ENCODE data around the gene PCK1.
"Not testable (repeated sequence)": the region's sequence is repeated elsewhere in the genome, so short reads cannot be mapped to it uniquely, and the experiment has no call there.

PCK1 gene

GRCh38 chr20:57560554-57561355, at the start of gene PCK1:
TSS of gene PCK1 (plus strand) at chr20:57561110. CDS start at chr20:57561412, 302 bp downstream.
- DNase-seq = no peak
- in situ Hi-C loops (cut with MboI; ENCODE audit: low pct_unique_long_range_greater_than_20kb, low sequenced_read_pairs) = no loop called here

GRCh38 chr20:57511709-57512108, 49.2 kb upstream of the PCK1 start:
- not testable (repeated sequence) for DNase-seq
- in situ Hi-C loops (cut with MboI; ENCODE audit: low pct_unique_long_range_greater_than_20kb, low sequenced_read_pairs) = loop anchor here (25.0 kb wide), 1 partner anchor 424 kb away; no protein-coding TSS in a partner anchor

- DNase-seq = no peak
- in situ Hi-C loops (cut with MboI; ENCODE audit: low pct_unique_long_range_greater_than_20kb, low sequenced_read_pairs) = loop anchor here (25.0 kb wide), 1 partner anchor 425 kb away; no protein-coding TSS in a partner anchor
Observed at GRCh38 chr20:57512432-57512831, 48.5 kb upstream of the PCK1 start.

GRCh38 chr20:57513199-57513598, 47.7 kb upstream of the PCK1 start:
- no peak for DNase-seq
- in situ Hi-C loops (cut with MboI; ENCODE audit: low pct_unique_long_range_greater_than_20kb, low sequenced_read_pairs) = loop anchor here (25.0 kb wide), 1 partner anchor 426 kb away; no protein-coding TSS in a partner anchor

GRCh38 chr20:57514273-57514751, 46.6 kb upstream of the PCK1 start:
- in situ Hi-C loops (cut with MboI; ENCODE audit: low pct_unique_long_range_greater_than_20kb, low sequenced_read_pairs) = loop anchor here (25.0 kb wide), 1 partner anchor 427 kb away; no protein-coding TSS in a partner anchor
- DNase-seq = peak; percentile 60

- in situ Hi-C loops (cut with MboI; ENCODE audit: low pct_unique_long_range_greater_than_20kb, low sequenced_read_pairs) = loop anchor here (25.0 kb wide), 1 partner anchor 431 kb away; no protein-coding TSS in a partner anchor
- DNase-seq = no peak
Observed at GRCh38 chr20:57517904-57518303, 43.0 kb upstream of the PCK1 start.

GRCh38 chr20:57522380-57523140, 38.4 kb upstream of the PCK1 start:
- no peak for DNase-seq
- in situ Hi-C loops (cut with MboI; ENCODE audit: low pct_unique_long_range_greater_than_20kb, low sequenced_read_pairs) = loop anchor here (5.0 to 25.0 kb wide), 2 partner anchors 70 to 435 kb away; no protein-coding TSS in a partner anchor

- in situ Hi-C loops (cut with MboI; ENCODE audit: low pct_unique_long_range_greater_than_20kb, low sequenced_read_pairs) = loop anchor here (5.0 to 25.0 kb wide), 2 partner anchors 69 to 436 kb away; no protein-coding TSS in a partner anchor
Observed at GRCh38 chr20:57523782-57524181, 37.1 kb upstream of the PCK1 start.

GRCh38 chr20:57524511-57525176, 36.3 kb upstream of the PCK1 start, which contains the start of gene CTCFL:
TSS of gene CTCFL (minus strand) at chr20:57525140. CDS start at chr20:57524205, 935 bp downstream.
- in situ Hi-C loops (cut with MboI; ENCODE audit: low pct_unique_long_range_greater_than_20kb, low sequenced_read_pairs) = loop anchor here (5.0 to 25.0 kb wide), 2 partner anchors 68 to 437 kb away; no protein-coding TSS in a partner anchor
- no peak for DNase-seq

More at GRCh38 chr20:57523782-57524181, 37.1 kb upstream of the PCK1 start:
- DNase-seq = no peak

GRCh38 chr20:57525328-57526086, 35.4 kb upstream of the PCK1 start:
- in situ Hi-C loops (cut with MboI; ENCODE audit: low pct_unique_long_range_greater_than_20kb, low sequenced_read_pairs) = no loop called here
- DNase-seq = no peak

- DNase-seq = peak; percentile 10
- in situ Hi-C loops (cut with MboI; ENCODE audit: low pct_unique_long_range_greater_than_20kb, low sequenced_read_pairs) = no loop called here
Observed at GRCh38 chr20:57526087-57526884, 34.6 kb upstream of the PCK1 start.

GRCh38 chr20:57526885-57527460, 33.9 kb upstream of the PCK1 start:
- in situ Hi-C loops (cut with MboI; ENCODE audit: low pct_unique_long_range_greater_than_20kb, low sequenced_read_pairs) = no loop called here

GRCh38 chr20:57527728-57528127, 33.2 kb upstream of the PCK1 start:
- in situ Hi-C loops (cut with MboI; ENCODE audit: low pct_unique_long_range_greater_than_20kb, low sequenced_read_pairs) = no loop called here
- DNase-seq = no peak

More at GRCh38 chr20:57526885-57527460, 33.9 kb upstream of the PCK1 start:
- DNase-seq = no peak

GRCh38 chr20:57528148-57528547, 32.8 kb upstream of the PCK1 start:
- in situ Hi-C loops (cut with MboI; ENCODE audit: low pct_unique_long_range_greater_than_20kb, low sequenced_read_pairs) = no loop called here
- no peak for DNase-seq

GRCh38 chr20:57529160-57529585, 31.7 kb upstream of the PCK1 start:
- in situ Hi-C loops (cut with MboI; ENCODE audit: low pct_unique_long_range_greater_than_20kb, low sequenced_read_pairs) = no loop called here
- DNase-seq = no peak

- in situ Hi-C loops (cut with MboI; ENCODE audit: low pct_unique_long_range_greater_than_20kb, low sequenced_read_pairs) = no loop called here
- DNase-seq = no peak
Observed at GRCh38 chr20:57529810-57530209, 31.1 kb upstream of the PCK1 start.

GRCh38 chr20:57530327-57530981, 30.5 kb upstream of the PCK1 start:
- in situ Hi-C loops (cut with MboI; ENCODE audit: low pct_unique_long_range_greater_than_20kb, low sequenced_read_pairs) = no loop called here
- DNase-seq = no peak

Measured in KBM-7 (cell line).